ENCODE data around the gene SEPTIN12.

DNA sequence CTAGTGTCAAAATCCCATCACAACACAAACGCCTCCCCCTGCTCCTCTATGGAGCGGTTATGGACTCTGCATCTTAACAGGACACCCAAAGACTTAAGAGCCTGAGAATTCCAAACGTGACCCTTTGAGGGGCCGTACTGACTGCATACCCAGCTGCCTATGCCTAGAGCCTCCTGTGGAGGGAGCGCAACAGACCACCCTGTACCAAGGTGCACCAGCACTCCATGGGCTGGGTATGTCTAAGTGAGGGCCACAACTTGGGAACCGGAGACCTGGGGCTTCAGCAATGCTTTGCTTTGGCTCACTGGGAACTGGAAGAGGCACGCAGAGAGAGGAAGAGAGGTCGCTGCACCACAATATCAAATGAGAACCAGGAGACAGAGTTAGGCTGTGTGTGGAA lies 59.5 kb downstream of the SEPTIN12 start:
- no peak for TF ChIP-seq POLR2A (IDR thresholded peaks at IDR 0.05; ENCODE audit: low read length)
- TF ChIP-seq GATA1 (IDR thresholded peaks at IDR 0.05; ENCODE audit: low read depth, low read length) = no peak

Data from erythroblast (primary cell).